Activated T-cell treated with anti-CD3 and anti-CD28 coated beads for 1 hour (primary cell): ENCODE measurements around the gene POLR2I.
"Not testable (repeated sequence)": the region's sequence is repeated elsewhere in the genome, so short reads cannot be mapped to it uniquely, and the experiment has no call there.

Source experiments
- DNase-seq: peaks from one replicate; pipeline ENCODE4 v3.0.0-alpha.2; 2020; ENCODE audit warnings: low read depth

Gene POLR2I

GRCh38 chr19:36131221-36131620, 16.5 kb upstream of the POLR2I start:
- not testable (repeated sequence) for DNase-seq

DNA sequence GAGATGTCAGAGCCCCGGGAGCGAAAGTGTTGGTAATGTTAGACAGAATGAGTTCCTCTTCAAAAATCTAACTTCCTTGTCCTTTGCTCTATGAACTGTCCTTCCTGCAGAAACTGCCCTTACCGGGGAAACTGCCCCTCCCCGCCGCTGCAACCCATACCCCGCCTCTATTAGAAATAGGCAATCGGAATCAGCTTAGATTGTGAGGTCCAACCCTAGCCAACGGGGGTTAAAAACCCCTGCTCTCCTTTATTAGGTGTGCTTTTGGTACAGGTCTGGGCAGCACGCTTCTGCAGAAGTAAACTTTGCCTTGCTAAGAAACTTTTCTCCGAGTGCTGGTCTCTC, 13.7 kb upstream of the POLR2I start:
- DNase-seq: no peak

DNA sequence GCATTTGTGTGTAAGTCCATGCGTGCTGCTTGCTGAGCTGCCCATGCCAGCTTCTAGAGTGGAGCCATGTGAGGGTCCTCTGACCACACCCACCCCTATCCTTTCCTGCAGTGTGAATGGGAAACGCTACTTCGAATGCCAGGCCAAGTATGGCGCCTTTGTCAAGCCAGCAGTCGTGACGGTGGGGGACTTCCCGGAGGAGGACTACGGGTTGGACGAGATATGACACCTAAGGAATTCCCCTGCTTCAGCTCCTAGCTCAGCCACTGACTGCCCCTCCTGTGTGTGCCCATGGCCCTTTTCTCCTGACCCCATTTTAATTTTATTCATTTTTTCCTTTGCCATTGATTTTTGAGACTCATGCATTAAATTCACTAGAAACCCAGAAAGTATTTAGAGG, 10.9 kb upstream of the POLR2I start:
- DNase-seq: no peak

DNA sequence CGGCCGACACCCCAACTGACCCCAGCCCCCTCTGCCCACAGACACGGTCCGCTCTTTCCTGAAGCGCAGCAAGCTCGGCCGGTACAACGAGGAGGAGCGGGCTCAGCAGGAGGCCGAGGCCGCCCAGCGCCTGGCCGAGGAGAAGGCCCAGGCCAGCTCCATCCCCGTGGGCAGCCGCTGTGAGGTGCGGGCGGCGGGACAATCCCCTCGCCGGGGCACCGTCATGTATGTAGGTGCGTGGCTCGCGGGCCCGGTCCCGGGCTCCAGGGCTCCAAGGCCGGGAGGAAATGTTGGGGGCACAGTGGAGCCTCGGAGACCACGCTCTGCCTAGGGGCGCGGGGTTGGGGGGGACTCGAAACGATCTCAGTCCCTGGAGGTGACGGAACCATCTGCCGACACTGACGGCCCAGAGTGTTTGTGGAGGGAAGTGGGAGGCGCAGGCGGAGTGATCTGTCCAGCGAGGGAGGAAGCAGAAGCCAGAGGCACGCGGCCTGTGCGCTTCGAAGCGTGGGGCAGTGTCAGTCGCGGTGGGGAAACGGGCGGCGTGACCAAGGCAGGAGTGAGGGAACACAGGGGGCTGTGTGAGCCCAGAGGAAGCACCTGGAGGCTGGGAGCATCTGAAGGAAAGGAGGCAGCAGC, 6.9 kb upstream of the POLR2I start:
- DNase-seq: no peak

- DNase-seq: no peak
These were observed 6.3 kb upstream of the POLR2I start for GRCh38 chr19:36120984-36121358.

GRCh38 chr19:36120092-36120983, 5.7 kb upstream of the POLR2I start:
- no peak for DNase-seq

GRCh38 chr19:36116344-36116637, 1.6 kb upstream of the POLR2I start:
- no peak for DNase-seq

DNA sequence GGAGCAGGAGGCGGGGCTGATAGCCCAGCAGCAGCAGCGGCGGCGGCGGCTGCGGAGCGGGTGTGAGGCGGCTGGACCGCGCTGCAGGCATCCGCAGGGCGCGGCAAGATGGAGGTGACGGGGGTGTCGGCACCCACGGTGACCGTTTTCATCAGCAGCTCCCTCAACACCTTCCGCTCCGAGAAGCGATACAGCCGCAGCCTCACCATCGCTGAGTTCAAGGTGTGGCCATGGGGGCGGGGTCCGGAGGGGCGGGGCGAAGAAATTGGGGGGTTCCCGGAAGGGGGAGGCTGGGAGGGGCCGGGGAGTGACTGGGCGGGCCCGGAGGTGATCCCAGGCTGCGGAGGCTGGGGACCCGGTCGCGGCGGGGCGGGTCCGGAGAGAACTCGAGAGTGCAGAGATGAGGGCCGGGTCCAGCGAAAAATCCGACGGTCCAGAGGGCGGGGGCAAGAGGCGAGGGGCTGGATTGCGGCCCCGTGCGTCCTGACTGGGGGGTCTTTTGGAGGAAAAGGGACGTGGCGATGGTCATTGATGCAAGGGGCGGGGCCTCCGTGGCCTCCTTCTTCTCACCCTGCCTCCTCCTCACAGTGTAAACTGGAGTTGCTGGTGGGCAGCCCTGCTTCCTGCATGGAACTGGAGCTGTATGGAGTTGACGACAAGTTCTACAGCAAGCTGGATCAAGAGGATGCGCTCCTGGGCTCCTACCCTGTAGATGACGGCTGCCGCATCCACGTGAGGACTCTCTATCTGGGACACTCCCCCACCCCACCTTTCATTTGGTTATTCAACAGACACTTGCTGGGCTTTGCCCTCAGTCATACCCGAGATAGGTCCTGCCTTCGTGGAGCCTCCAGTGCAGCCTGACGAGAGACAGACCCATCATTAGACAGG, 1.0 kb upstream of the POLR2I start, which contains the start of gene TBCB:
Gene TBCB (plus strand): TSS at position 16 of the 891 bp plus-strand sequence. CDS start 93 bp downstream, at position 109.
- DNase-seq: peak; percentile 93

- DNase-seq: no peak
These were observed 568 bp downstream of the POLR2I start for GRCh38 chr19:36113894-36114720.

- no peak for DNase-seq
These were observed 1.2 kb downstream of the POLR2I start for GRCh38 chr19:36113425-36113824.

- DNase-seq: no peak
These were observed 2.0 kb downstream of the POLR2I start for GRCh38 chr19:36112678-36113077.

- no peak for DNase-seq
These were observed 3.5 kb downstream of the POLR2I start for GRCh38 chr19:36111200-36111539.

- no peak for DNase-seq
These were observed 4.0 kb downstream of the POLR2I start, which contains the start of gene OVOL3 for GRCh38 chr19:36110487-36111199. OVOL3 (plus strand) TSS chr19:36111143; CDS start chr19:36111203, 60 bp downstream.

DNA sequence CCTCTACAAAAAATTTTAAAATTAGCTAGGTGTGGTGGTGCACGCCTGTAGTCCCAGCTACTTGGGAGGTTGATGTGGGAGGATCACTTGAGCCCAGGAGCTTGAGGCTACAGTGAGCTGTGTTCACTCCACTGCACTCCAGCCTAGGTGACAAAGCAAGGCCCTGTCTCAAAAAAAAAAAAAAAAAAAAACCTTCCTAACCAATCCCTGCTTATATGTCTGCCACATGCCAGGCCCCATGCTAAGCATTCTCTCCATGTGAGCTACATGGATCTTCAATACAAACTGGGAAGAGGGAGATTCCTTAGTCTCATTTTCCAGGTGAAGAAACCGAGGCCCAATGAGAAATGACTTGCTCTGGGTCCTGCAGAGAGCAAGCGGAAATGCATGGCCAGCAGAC, 6.0 kb downstream of the POLR2I start:
- no peak for DNase-seq

- DNase-seq: no peak
These were observed 7.7 kb downstream of the POLR2I start for GRCh38 chr19:36106991-36107390.

- DNase-seq: no peak
These were observed 8.2 kb downstream of the POLR2I start for GRCh38 chr19:36106441-36106840.

- no peak for DNase-seq
These were observed 10.7 kb downstream of the POLR2I start for GRCh38 chr19:36103842-36104552.

DNA sequence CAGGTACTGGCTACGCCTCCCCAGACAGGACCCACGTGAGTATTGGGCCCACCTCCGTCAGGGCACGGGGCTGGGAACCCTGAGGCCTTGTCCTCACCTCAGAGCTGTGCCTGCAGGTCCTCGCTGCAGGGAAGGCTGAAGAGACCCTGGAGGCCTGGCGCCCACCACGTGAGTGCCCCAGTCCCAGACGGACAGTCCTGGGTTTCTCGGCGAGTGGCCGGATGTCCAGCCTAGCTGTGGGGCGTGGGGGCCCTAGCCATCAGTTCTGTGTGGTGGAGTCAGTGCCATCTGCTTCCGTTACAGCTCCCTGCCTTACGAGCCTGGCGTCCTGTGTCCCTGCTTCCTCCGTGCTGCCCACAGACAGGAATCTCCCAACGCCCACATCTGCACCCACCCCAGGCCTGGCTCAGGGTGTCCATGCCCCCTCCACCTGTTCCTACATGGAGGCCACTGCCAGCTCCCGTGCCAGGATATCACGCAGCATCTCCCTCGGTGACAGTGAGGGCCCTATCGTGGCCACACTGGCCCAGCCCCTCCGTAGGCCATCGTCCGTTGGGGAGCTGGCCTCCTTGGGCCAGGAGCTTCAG, 11.5 kb downstream of the POLR2I start:
- DNase-seq: no peak

DNA sequence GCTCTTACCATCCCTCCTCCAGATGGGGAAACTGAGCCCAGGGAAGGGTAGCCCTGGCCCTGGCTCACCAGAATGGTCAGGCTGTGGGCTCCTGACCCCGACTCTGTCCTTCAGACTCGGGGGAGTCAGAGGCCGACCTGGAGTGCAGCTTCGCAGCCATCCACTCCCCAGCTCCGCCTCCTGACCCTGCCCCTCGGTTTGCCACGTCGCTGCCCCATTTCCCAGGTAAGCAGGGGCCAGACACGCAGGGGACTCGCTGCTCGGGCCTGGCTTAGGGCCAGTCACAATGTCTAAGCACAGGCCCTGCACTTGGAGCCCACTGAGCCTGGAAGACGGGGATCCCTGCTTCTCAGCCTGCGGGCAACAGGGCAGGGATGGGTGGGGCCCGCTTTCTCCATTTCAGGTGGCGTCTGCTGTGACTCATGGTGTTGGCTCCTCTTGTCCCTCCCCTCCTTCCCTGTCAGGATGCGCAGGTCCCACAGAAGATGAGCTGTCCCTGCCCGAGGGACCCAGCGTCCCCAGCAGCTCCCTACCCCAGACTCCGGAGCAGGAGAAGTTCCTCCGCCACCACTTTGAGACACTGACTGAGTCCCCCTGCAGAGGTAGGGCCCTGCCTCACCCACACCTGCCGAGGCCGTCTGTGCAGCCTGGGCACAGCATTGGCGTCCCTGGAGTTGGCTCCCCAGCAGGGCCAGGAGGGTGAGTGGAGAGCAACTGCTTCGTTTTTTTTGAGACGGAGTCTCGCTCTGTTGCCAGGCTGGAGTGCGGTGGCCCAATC, 12.9 kb downstream of the POLR2I start:
- DNase-seq: no peak
